Central memory CD8-positive, alpha-beta T cell (primary cell): ENCODE data around the gene BAZ1A.

Source experiments
- ATAC-seq: fragments of 150-1000 bp; cut with Tn5 transposase; replicated peaks from 2 replicates; pipeline ENCODE4 v1.10.0; 2022; ENCODE audit warnings: mild to moderate bottlenecking, moderate FRiP score, moderate number of reproducible peaks; ENCODE audit not compliant: poor library complexity, severe bottlenecking; ENCODE audit errors: extremely low read depth
- DNase-seq, 2 donors: peaks; one replicate each; pipeline ENCODE4 v3.0.0; 2021; ENCODE audit warnings: low spot score in 2 of 2
- H3K27ac Mint-ChIP-seq: one replicate; pipeline ENCODE4 v1.8.0; 2022; ENCODE audit warnings: low read depth, mild to moderate bottlenecking, moderate library complexity, mixed read lengths
- H3K27me3 Mint-ChIP-seq: one replicate; pipeline ENCODE4 v1.8.0; 2022; ENCODE audit warnings: mixed read lengths
- H3K36me3 Mint-ChIP-seq: one replicate; pipeline ENCODE4 v1.8.0; 2022; ENCODE audit warnings: mild to moderate bottlenecking, moderate library complexity, mixed read lengths; ENCODE audit not compliant: insufficient read depth
- H3K4me1 Mint-ChIP-seq: one replicate; pipeline ENCODE4 v1.8.0; 2022; ENCODE audit warnings: mixed read lengths
- H3K4me3 Mint-ChIP-seq: one replicate; pipeline ENCODE4 v1.8.0; 2022; ENCODE audit warnings: mild to moderate bottlenecking, moderate library complexity, mixed read lengths
- H3K9me3 Mint-ChIP-seq: one replicate; pipeline ENCODE4 v1.8.0; 2022; ENCODE audit warnings: mixed read lengths

The BAZ1A gene

GRCh38 chr14:34710744-34711143 is 164.4 kb downstream of the BAZ1A start:
- Mint-ChIP-seq H3K27me3 (no peaks in the 10 kb centered on the region), H3K27ac (no peak overlapping the region), H3K4me3 (no peak overlapping the region), H3K36me3 (peaks cover 7% of the 10 kb centered on the region), H3K4me1 (peaks cover 8% of the 10 kb centered on the region), H3K9me3 (no peaks in the 10 kb centered on the region)
- ATAC-seq (no peak), DNase-seq (no peak)

- H3K27me3 Mint-ChIP-seq = no peaks in the 10 kb centered on the region
- H3K4me1 Mint-ChIP-seq = peaks cover 8% of the 10 kb centered on the region
- H3K27ac Mint-ChIP-seq = no peak overlapping the region
- ATAC-seq (no peak), DNase-seq (no peak)
- peaks cover 7% of the 10 kb centered on the region for H3K36me3 Mint-ChIP-seq
- no peak overlapping the region for H3K4me3 Mint-ChIP-seq
- H3K9me3 Mint-ChIP-seq = no peaks in the 10 kb centered on the region
Measured at GRCh38 chr14:34710006-34710405, 165.2 kb downstream of the BAZ1A start.

GRCh38 chr14:34707722-34708121 is 167.4 kb downstream of the BAZ1A start:
- no peaks in the 10 kb centered on the region for H3K27me3 Mint-ChIP-seq
- no peak for DNase-seq
- H3K9me3 Mint-ChIP-seq = no peaks in the 10 kb centered on the region
- H3K4me3 Mint-ChIP-seq = no peak overlapping the region
- no peak overlapping the region for H3K27ac Mint-ChIP-seq
- H3K4me1 Mint-ChIP-seq = no peaks in the 10 kb centered on the region
- H3K36me3 Mint-ChIP-seq = peaks cover 2% of the 10 kb centered on the region
- ATAC-seq = no peak
